ENCODE results near the gene CST11.

The CST11 gene

DNA sequence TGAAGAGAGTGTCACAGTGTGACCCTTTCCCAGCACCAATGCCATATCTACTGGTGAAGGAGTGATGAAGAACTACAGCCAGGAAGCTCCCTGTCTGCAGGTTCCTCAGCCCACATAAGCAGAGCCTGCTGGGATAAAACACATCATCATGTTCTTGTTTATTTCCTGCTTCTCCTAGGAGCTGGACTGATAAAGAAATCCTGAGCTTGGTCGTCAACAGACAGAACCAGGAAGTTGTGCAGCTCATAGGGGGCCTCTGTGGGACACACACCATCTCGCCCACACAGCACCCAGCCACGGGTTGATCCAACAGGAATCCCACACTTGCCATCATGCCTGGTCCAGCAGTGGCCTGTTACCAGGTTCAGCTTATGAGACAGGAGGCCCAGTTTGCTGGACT, 16.0 kb downstream of the CST11 start:
- H3K4me3 ChIP-seq (replicated peaks; ENCODE audit: insufficient read depth, low read length) = no peak overlapping the region
- no peaks in the 10 kb centered on the region for H3K27me3 ChIP-seq (ENCODE audit: insufficient read depth, poor library complexity, severe bottlenecking)
- TF ChIP-seq GABPA (IDR thresholded peaks at IDR 0.05; ENCODE audit: low read depth) (no peak), POLR2AphosphoS5 (IDR thresholded peaks at IDR 0.05; ENCODE audit: low read depth) (no peak), SPI1 (IDR thresholded peaks at IDR 0.05; ENCODE audit: borderline replicate concordance, low read depth) (no peak)
- TF ChIP-seq, protein P1, sequence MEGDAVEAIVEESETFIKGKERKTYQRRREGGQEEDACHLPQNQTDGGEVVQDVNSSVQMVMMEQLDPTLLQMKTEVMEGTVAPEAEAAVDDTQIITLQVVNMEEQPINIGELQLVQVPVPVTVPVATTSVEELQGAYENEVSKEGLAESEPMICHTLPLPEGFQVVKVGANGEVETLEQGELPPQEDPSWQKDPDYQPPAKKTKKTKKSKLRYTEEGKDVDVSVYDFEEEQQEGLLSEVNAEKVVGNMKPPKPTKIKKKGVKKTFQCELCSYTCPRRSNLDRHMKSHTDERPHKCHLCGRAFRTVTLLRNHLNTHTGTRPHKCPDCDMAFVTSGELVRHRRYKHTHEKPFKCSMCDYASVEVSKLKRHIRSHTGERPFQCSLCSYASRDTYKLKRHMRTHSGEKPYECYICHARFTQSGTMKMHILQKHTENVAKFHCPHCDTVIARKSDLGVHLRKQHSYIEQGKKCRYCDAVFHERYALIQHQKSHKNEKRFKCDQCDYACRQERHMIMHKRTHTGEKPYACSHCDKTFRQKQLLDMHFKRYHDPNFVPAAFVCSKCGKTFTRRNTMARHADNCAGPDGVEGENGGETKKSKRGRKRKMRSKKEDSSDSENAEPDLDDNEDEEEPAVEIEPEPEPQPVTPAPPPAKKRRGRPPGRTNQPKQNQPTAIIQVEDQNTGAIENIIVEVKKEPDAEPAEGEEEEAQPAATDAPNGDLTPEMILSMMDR (IDR thresholded peaks at IDR 0.05; ENCODE audit: insufficient read depth, low read length) = no peak
- TF ChIP-seq, protein P2, sequence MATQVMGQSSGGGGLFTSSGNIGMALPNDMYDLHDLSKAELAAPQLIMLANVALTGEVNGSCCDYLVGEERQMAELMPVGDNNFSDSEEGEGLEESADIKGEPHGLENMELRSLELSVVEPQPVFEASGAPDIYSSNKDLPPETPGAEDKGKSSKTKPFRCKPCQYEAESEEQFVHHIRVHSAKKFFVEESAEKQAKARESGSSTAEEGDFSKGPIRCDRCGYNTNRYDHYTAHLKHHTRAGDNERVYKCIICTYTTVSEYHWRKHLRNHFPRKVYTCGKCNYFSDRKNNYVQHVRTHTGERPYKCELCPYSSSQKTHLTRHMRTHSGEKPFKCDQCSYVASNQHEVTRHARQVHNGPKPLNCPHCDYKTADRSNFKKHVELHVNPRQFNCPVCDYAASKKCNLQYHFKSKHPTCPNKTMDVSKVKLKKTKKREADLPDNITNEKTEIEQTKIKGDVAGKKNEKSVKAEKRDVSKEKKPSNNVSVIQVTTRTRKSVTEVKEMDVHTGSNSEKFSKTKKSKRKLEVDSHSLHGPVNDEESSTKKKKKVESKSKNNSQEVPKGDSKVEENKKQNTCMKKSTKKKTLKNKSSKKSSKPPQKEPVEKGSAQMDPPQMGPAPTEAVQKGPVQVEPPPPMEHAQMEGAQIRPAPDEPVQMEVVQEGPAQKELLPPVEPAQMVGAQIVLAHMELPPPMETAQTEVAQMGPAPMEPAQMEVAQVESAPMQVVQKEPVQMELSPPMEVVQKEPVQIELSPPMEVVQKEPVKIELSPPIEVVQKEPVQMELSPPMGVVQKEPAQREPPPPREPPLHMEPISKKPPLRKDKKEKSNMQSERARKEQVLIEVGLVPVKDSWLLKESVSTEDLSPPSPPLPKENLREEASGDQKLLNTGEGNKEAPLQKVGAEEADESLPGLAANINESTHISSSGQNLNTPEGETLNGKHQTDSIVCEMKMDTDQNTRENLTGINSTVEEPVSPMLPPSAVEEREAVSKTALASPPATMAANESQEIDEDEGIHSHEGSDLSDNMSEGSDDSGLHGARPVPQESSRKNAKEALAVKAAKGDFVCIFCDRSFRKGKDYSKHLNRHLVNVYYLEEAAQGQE (IDR thresholded peaks at IDR 0.05; ENCODE audit: insufficient replicate concordance, low read depth) = no peak
- no peak for DNase-seq (ENCODE audit: low read depth in 1 of 2, low spot score in 1 of 2)
- no peak overlapping the region for H3K27ac ChIP-seq (replicated peaks)

DNA sequence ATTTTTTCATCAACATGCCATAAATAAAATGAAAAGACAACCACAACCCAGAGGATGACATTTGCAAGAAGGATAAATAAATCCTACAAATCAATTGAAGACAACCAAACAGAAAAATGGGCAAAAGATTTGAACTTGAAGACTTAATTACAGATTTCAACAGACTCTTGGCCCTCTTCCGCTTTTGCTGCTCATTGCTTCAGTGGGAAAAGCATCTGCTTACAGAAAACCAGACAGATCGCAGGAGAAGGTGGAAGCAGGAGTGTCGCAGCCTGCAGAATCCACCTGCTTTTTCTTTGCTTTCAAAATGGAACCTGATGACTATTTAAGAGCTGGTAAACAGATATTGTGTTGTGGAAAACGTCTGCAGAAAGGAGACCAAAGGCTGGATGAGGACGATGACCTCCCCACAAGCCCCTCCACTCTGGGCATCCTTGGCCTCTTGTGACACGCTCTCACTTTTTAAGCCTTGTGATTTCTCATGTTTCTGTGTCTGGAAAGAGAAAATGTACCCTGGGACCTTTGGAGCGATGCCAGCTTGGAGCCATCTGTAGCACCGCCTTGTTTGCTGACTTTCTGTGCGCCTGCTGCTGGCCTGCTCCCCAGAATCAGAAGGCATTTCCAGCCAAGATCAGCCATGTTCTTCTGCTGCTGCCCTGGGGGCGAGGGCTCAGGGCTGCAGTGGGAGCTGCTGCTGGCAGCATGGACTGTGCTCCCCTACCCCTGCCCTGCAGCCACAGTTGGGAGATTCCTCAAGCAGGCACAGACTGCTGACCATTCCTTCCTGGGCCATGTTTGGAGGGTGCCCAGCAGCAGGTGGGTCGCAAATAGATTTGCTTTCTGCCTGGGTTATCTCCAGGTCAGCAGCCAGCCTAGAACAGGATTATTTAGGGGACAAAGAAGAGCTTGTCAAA, 16.8 kb downstream of the CST11 start:
- Histone ChIP-seq H3K27me3 (ENCODE audit: insufficient read depth, poor library complexity, severe bottlenecking) (no peaks in the 10 kb centered on the region), H3K27ac (replicated peaks) (no peak overlapping the region), H3K4me3 (replicated peaks; ENCODE audit: insufficient read depth, low read length) (no peak overlapping the region)
- DNase-seq (ENCODE audit: low read depth in 1 of 2, low spot score in 1 of 2) = no peak
- TF ChIP-seq POLR2AphosphoS5 (IDR thresholded peaks at IDR 0.05; ENCODE audit: low read depth) (no peak), GABPA (IDR thresholded peaks at IDR 0.05; ENCODE audit: low read depth) (no peak)
- TF ChIP-seq, protein P2 (IDR thresholded peaks at IDR 0.05; ENCODE audit: insufficient replicate concordance, low read depth) = no peak

DNA sequence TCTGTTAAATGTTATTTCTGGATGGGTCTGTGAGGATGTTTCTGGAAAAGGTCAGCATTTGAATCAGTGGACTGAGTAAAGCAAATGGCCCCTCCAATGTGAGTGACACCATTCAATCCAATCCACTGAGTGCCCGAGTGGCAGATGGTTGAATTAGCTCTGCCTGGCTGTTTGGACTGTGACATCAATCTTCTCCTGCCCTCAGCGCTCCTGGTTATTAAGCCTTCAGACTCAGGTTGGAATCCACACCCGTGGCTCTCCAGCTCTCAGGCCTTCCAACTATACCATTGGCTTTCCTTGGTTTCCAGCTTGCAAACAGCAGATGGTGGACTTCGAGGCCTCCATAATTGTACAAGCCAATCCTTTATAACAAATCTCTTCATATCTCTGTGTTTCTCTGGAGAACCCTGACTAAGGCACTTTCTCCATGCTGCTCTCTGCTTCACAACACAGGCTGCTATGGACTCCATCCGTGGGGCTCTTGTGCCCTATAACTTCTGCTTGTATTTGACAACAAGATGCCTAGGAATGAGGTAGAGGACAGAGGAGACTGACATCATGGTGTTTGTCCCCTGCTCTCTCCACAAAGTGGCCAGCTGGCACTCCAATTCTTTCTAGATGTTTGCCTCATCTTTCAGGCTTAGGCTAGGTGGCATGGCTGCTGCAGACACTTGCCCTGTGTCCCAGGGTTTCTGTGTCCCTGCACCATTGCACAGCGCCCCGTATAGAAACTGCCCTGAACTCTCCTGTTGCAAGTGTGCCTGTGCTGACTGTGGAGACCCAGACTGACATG, 18.0 kb downstream of the CST11 start:
- Histone ChIP-seq H3K27ac (replicated peaks) (no peak overlapping the region), H3K27me3 (ENCODE audit: insufficient read depth, poor library complexity, severe bottlenecking) (no peaks in the 10 kb centered on the region), H3K4me3 (replicated peaks; ENCODE audit: insufficient read depth, low read length) (no peak overlapping the region)
- DNase-seq (ENCODE audit: low read depth in 1 of 2, low spot score in 1 of 2) = no peak
- TF ChIP-seq GABPA (IDR thresholded peaks at IDR 0.05; ENCODE audit: low read depth) = no peak
- TF ChIP-seq POLR2AphosphoS5 (IDR thresholded peaks at IDR 0.05; ENCODE audit: low read depth) = no peak
- TF ChIP-seq, protein P1 (IDR thresholded peaks at IDR 0.05; ENCODE audit: insufficient read depth, low read length) = no peak
- TF ChIP-seq, protein P2 (IDR thresholded peaks at IDR 0.05; ENCODE audit: insufficient replicate concordance, low read depth) = no peak
- TF ChIP-seq SPI1 (IDR thresholded peaks at IDR 0.05; ENCODE audit: borderline replicate concordance, low read depth) = no peak

Data from HL-60 (cell line).